K562 (cell line): ENCODE results near the gene NFAM1. TPM values are rescaled to one million over a fixed set of nuclear protein-coding genes. Genes with fewer than 3 reads are reported as not detected.

Experiments used
- ATAC-seq: fragments of 200-7000 bp; cut with Tn5 transposase; 3 replicates; pipeline ENCODE4 v1.9.1; 2020; ENCODE audit warnings: moderate library complexity
- BruUV-seq: library from RNA; stranded (reverse); fragments of 400-500 nt; replicated peaks from 2 replicates; lab custom pipeline; 2021; lab: Mats Ljungman, UMichigan
- CTCF ChIA-PET: fragments of 300-600 bp; formaldehyde crosslinking; extraction: SDS; loops from one replicate; lab custom pipeline; 2021; ENCODE audit warnings: low intra/inter-chr PET ratio; lab: Yijun Ruan, JAX
- POLR2A ChIA-PET: fragments of 300-600, 350-650 bp; sonication (Branson Sonifier 250); formaldehyde crosslinking; extraction: SDS; loops from one replicate; lab custom pipeline; 2021; ENCODE audit warnings: antibody characterized with exemption, inconsistent platforms; lab: Yijun Ruan, JAX
- DNase-seq, 4 experiments: peaks; one replicate each; pipeline versions ENCODE4 v3.0.0 to v3.0.0-alpha.2; 2011 to 2018; ENCODE audit warnings: low spot score in 3 of 4, mixed read lengths in 3 of 4; ENCODE audit errors: extremely low read depth in 1 of 4
- FAIRE-seq: peaks from 2 replicates; lab custom pipeline; 2011; peaks lifted over from hg19 to GRCh38; lab: Jason Lieb, UNC
- H2AFZ ChIP-seq: 2 replicates; pipeline ENCODE4 v1.6.0; 2011; ENCODE audit warnings: low read depth, low read length, control low read depth, inconsistent platforms
- H3K27ac ChIP-seq: fragments of 200-600 bp; 3 replicates; pipeline ENCODE4 v1.8.0; 2011; ENCODE audit warnings: low read depth, mild to moderate bottlenecking, control low read depth, inconsistent platforms, low read length, moderate library complexity, mixed read lengths; ENCODE audit errors: extremely low read depth
- H3K27me3 ChIP-seq, 2 experiments: fragments of 300-600 bp in 1 of 2; 2 replicates in 1 of 2; 3 replicates in 1 of 2; pipeline versions ENCODE4 v1.6.0 to v1.8.0; 2011; ENCODE audit warnings: inconsistent platforms in 2 of 2, low read length in 2 of 2, mild to moderate bottlenecking in 1 of 2, mixed read lengths in 1 of 2, moderate library complexity in 1 of 2; ENCODE audit not compliant: control insufficient read depth in 2 of 2, insufficient read depth in 2 of 2
- H3K36me3 ChIP-seq: fragments of 300-600 bp; 3 replicates; pipeline ENCODE4 v1.8.0; 2011; ENCODE audit warnings: mild to moderate bottlenecking, low read length, inconsistent platforms; ENCODE audit not compliant: control insufficient read depth, insufficient read depth
- H3K4me1 ChIP-seq, 2 experiments: fragments of 200-600 bp in 1 of 2; replicated peaks in 1 of 2; 2 replicates in 1 of 2; 3 replicates in 1 of 2; pipeline versions ENCODE4 v1.5.1 to v1.8.0; 2011; ENCODE audit warnings: inconsistent platforms in 2 of 2, low read length in 2 of 2, mild to moderate bottlenecking in 1 of 2, mixed read lengths in 1 of 2, moderate library complexity in 1 of 2; ENCODE audit not compliant: control insufficient read depth in 2 of 2, insufficient read depth in 2 of 2
- H3K4me2 ChIP-seq: 2 replicates; pipeline ENCODE4 v1.6.1; 2011; ENCODE audit warnings: low read length, control low read depth, inconsistent platforms, mixed read lengths; ENCODE audit not compliant: insufficient read depth
- H3K4me3 ChIP-seq: fragments of 200-600 bp; sonication (generic), shearing (Covaris generic); 2 replicates; pipeline ENCODE4 v1.5.1; 2016; ENCODE audit warnings: control low read depth, inconsistent platforms
- H3K79me2 ChIP-seq: fragments of 200-600 bp; 3 replicates; pipeline ENCODE4 v1.8.0; 2011; ENCODE audit warnings: low read length, inconsistent platforms; ENCODE audit not compliant: control insufficient read depth, insufficient read depth
- H3K9ac ChIP-seq, 2 experiments: 2 replicates each; pipeline versions ENCODE4 v1.6.0 to v1.6.1; 2011; ENCODE audit warnings: low read depth in 2 of 2, low read length in 2 of 2, control low read depth in 1 of 2, inconsistent platforms in 1 of 2, mild to moderate bottlenecking in 1 of 2, mixed read lengths in 1 of 2; ENCODE audit not compliant: insufficient read depth in 1 of 2
- H3K9me1 ChIP-seq: one replicate; pipeline ENCODE4 v1.6.0; 2011; ENCODE audit warnings: inconsistent platforms, mild to moderate bottlenecking, low read length, moderate library complexity; ENCODE audit not compliant: control insufficient read depth, insufficient read depth
- H3K9me3 ChIP-seq: replicated peaks from 2 replicates; pipeline ENCODE4 v1.5.1; 2011; ENCODE audit warnings: low read depth, low read length, inconsistent platforms; ENCODE audit not compliant: control insufficient read depth, insufficient read depth
- H4K20me1 ChIP-seq: replicated peaks from 2 replicates; pipeline ENCODE4 v1.6.1; 2011; ENCODE audit warnings: low read length, inconsistent platforms, mixed read lengths; ENCODE audit not compliant: control insufficient read depth, insufficient read depth
- WHSC1 ChIP-seq: IDR thresholded peaks from one replicate; pipeline ENCODE4 v1.6.1; 2012; ENCODE audit warnings: low read length, control low read depth, inconsistent platforms
- ZNF263 ChIP-seq: sonication (generic); formaldehyde crosslinking; IDR thresholded peaks from 2 replicates; pipeline ENCODE4 v1.8.0; 2022; ENCODE audit warnings: mild to moderate bottlenecking, missing genetic modification reagents, borderline replicate concordance
- WGBS: fragments of 100-300 bp; shearing (Covaris generic); methylation state at CpG from one replicate; pipeline ENCODE4 v1.1.6; 2016; ENCODE audit warnings: low coverage, mixed read lengths; ENCODE audit not compliant: insufficient coverage; ENCODE audit errors: missing lambda C conversion rate; 5-methylcytosine and 5-hydroxymethylcytosine counted together
- in situ Hi-C: fragments of 300-500 bp; cut with MboI; formaldehyde crosslinking; loops from 4 replicates; pipeline ENCODE4 v1.15.0; 2018; ENCODE audit warnings: inconsistent platforms, mixed read lengths
- intact Hi-C: fragments of 100-400 bp; cut with micrococcal nuclease; formaldehyde crosslinking; loops from 2 replicates; pipeline ENCODE4 v1.14.2; 2022
- polyA plus RNA-seq, 8 experiments: library from polyadenylated mRNA; depleted of rRNA in 4 of 8; stranded (reverse) in 5 of 8; unstranded in 3 of 8; fragments of >200 nt; fragmentation: Nextera tagmentation in 2 of 8; fragmentation: Illumina TruSeq in 1 of 8; extraction: Ambion mirVana in 2 of 8; extraction: Trizol in 1 of 8; gene quantifications; 2 replicates each; pipeline versions ENCODE4 v1.2.1 to v1.2.3, GENCODE V29; 2011 to 2014; ENCODE audit warnings: inconsistent platforms in 1 of 8, missing spikeins in 1 of 8
- total RNA-seq, 7 experiments: library from RNA; depleted of rRNA in 6 of 7; stranded (reverse); fragments of >200 nt in 6 of 7; fragmentation: Illumina TruSeq in 2 of 7; extraction: Trizol in 2 of 7; gene quantifications; 2 replicates each; pipeline versions ENCODE4 v1.2.1 to v1.2.3, GENCODE V29; 2011 to 2021; ENCODE audit warnings: low replicate concordance in 1 of 7

The NFAM1 gene
- total and polyA plus RNA-seq, 9 of the 15 experiments (the other 6 are each of a cell fraction or from before 2014, with no cell fraction given), result 0.01 to 0.18 (median 0.03) TPM; not detected in 5

DNA sequence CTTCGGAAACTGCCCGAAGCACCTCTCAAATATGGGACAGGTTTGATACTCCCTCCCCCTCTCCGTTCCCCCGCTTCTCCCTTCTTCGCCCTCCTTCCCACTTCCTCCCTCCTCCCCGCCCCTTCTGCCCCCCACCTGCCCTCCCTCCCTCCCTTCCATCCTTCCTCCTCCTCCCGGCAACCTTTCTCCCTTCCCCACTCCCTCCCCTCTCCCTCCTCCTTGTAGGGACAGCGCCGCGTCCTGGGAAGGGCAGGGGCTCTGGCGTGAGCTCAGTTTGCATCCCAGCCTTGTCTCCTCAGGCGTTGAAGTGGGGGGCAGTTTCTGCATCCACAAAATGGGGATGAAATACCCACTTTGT is 6.1 kb upstream of the NFAM1 start:
- Histone ChIP-seq H3K79me2 (no peaks in the 10 kb centered on the region), H2AFZ (peak overlapping the region; percentile 59; the same call in 1 of the 2 replicates), H3K4me3 (no peak overlapping the region), H4K20me1 (no peaks in the 10 kb centered on the region), H3K27ac (no peak overlapping the region), H3K9me1 (no peaks in the 10 kb centered on the region), H3K4me2 (peak overlapping the region; percentile 67; the same call in 1 of the 2 replicates), H3K9ac (peak overlapping the region in 1 of 2 experiments; percentile 68; a peak in 1 of 4 replicates), H3K4me1 (peaks cover 4 to 29% of the 10 kb centered on the region in 2 experiments), H3K9me3 (no peaks in the 10 kb centered on the region), H3K27me3 (peaks cover 0 to 15% of the 10 kb centered on the region in 2 experiments; a peak in 2 of 5 replicates), H3K36me3 (no peaks in the 10 kb centered on the region)
- FAIRE-seq (no peak), DNase-seq (no peak), ATAC-seq (no peak)
- intact Hi-C loops (loop anchor here (5.0 to 10.0 kb wide), 2 partner anchors 36 to 63 kb away; no protein-coding TSS in a partner anchor), in situ Hi-C loops (loop anchor here (25.0 kb wide), 1 partner anchor 476 kb away; the partner anchor contains the start of genes SEPTIN3 and SMIM45)
- 57% methylated on average over 3 of the region's 12 CpGs for WGBS
- peak; percentile 76 for TF ChIP-seq ZNF263 (CRISPR knock-in tag)
- TF ChIP-seq WHSC1, result no peak
- CTCF ChIA-PET, result interaction anchor here (1.2 to 4.2 kb wide), 3 partner anchors 36 to 270 kb away, joined by 4 to 48 read pairs (median 7); no protein-coding TSS in a partner anchor
- POLR2A ChIA-PET, result interaction anchor here (0.6 kb wide), 1 partner anchor 123 kb away, joined by 3 read pairs; no protein-coding TSS in a partner anchor
- no TSS peak for BruUV-seq
